Astrocyte of the cerebellum (primary cell): Measurements from ENCODE around the gene TIGD1.

Experiments used
- DNase-seq: peaks from one replicate; pipeline ENCODE4 v3.0.0-alpha.2; 2011; ENCODE audit warnings: low read depth
- H3K4me3 ChIP-seq: 2 replicates; pipeline ENCODE4 v1.5.1; 2011; ENCODE audit warnings: mild to moderate bottlenecking, low read depth, low read length, moderate library complexity
- CTCF ChIP-seq: IDR thresholded peaks from 2 replicates; pipeline ENCODE4 v1.5.1; 2012; ENCODE audit warnings: low read length, low read depth, moderate library complexity, mild to moderate bottlenecking; ENCODE audit errors: missing control alignments
- in situ Hi-C: cut with HindIII; loops from 2 replicates; pipeline ENCODE4 v1.10.0; 2017; ENCODE audit warnings: low sequenced_read_pairs

Gene TIGD1

DNA sequence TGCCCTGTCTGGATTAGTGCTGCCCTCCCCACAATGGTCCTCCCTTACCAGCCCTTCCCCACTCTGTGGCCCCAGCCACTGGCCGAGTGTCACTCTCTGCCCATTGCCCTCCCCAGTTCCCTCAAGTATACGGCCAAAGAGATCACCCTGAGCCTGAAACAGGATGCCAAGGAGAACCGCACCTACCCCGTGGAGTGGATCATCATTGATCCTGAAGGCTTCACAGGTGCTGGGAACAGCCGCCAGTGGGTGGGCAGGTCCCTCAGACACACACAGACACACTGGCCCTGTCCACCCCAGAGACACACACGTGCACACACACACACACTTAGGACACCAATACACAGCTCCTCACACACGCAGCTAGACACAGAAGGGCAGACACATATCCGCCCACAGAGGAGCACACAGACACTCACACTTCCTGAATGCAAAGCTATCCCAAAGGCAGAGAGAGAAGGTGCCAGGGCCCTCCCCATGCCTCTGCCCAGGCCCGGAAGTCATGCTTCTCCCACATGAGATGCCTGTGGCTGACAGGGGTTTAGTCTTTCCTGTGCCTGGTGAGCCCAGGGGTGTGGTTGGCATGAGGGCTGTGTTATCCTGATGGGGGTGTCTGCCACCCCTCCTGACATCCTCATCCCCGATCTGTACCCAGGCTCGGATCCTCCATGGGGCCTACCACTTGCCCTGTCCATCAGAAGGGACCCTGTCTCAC lies 21.5 kb downstream of the TIGD1 start:
- in situ Hi-C loops, result no loop called here
- TF ChIP-seq CTCF, result no peak
- H3K4me3 ChIP-seq, result no peak overlapping the region

GRCh38 chr2:232527905-232528470 lies 22.4 kb downstream of the TIGD1 start:
- TF ChIP-seq CTCF, result no peak
- in situ Hi-C loops, result no loop called here
- no peak for DNase-seq
- H3K4me3 ChIP-seq, result no peak overlapping the region

More for the DNA sequence above, 21.5 kb downstream of the TIGD1 start:
- no peak for DNase-seq

- no peak overlapping the region for H3K4me3 ChIP-seq
- TF ChIP-seq CTCF, result no peak
- DNase-seq, result no peak
- in situ Hi-C loops, result no loop called here
These were observed 23.9 kb downstream of the TIGD1 start for GRCh38 chr2:232526372-232526941.

DNA sequence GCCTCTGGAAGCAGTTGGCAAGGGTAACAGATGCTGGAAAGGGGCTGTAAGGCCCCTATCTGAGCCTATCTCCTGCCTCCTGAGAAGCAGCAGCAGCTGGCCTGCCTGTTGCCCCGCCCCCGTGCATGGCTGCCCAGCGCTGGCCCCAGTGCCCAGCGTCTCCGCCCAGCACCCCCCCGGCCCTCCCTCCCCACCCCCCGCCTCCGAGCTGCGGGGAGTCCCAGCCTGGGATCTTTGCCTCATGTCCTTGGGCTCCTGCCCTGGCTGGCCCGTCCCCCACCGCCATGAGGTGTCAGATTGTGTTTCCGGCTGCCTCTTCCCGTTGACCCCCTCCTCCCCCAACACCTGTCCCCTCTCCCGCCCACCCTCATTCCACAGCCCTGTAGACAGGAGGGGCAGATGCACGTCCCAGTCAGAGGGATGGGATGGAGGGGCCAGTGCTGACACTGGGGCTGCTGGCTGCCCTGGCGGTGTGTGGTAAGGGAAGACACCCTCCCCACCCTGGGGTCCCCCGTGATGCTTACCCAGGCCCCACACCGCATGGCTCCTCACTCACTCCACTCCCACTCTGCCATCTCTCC lies 24.5 kb downstream of the TIGD1 start, which contains the start of gene CHRND:
Gene CHRND (plus strand): TSS at position 370 of the 581 bp plus-strand sequence. CDS start 56 bp downstream, at position 426.
- in situ Hi-C loops, result no loop called here
- DNase-seq, result no peak
- H3K4me3 ChIP-seq, result no peak within 1 kb of the TSS
- TF ChIP-seq CTCF, result no peak

GRCh38 chr2:232525199-232525598 lies 25.2 kb downstream of the TIGD1 start:
- H3K4me3 ChIP-seq, result no peak overlapping the region
- in situ Hi-C loops, result no loop called here
- TF ChIP-seq CTCF, result no peak
- DNase-seq, result no peak

DNA sequence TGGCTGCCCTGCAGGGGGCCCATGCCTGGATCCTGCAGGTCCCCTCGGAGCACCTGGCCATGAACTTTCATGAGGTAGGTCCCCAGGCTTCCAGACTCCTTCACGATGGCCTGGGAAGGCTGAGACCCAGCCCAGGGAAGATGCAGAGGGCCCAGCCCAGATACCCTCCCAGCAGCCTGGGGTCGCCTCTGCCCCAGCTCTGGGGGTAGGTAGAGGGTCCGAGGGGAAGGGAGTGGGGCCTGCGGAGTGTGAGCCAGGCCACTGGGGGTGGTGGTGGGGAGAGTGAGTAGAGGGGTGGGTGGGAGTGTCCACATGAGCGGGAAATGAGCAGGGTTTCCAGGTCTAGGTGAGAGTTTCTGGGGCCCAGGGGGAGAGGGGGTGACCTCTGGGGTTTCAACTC lies 25.6 kb downstream of the TIGD1 start:
- in situ Hi-C loops, result no loop called here
- TF ChIP-seq CTCF, result no peak
- H3K4me3 ChIP-seq, result no peak overlapping the region
- no peak for DNase-seq
